GM12878 (cell line): ENCODE measurements around the gene PKP3. TPM values are rescaled to one million over a fixed set of nuclear protein-coding genes. Genes with fewer than 3 reads are reported as not detected.

Source experiments
- ATAC-seq: fragments of 200-7000 bp; cut with Tn5 transposase; 3 replicates; pipeline ENCODE4 v1.9.1; 2020; ENCODE audit warnings: mild to moderate bottlenecking, moderate library complexity
- BruUV-seq: library from RNA; stranded (reverse); fragments of 400-500 nt; replicated peaks from 2 replicates; lab custom pipeline; 2021; lab: Mats Ljungman, UMichigan
- CTCF ChIA-PET: fragments of 300-600 bp; sonication (Branson Sonifier 250); formaldehyde crosslinking; extraction: SDS; loops from one replicate; lab custom pipeline; 2021; ENCODE audit warnings: inconsistent platforms; lab: Yijun Ruan, JAX
- POLR2A ChIA-PET: fragments of 350-600 bp; formaldehyde crosslinking; extraction: SDS; loops from one replicate; lab custom pipeline; 2021; ENCODE audit warnings: inconsistent platforms; lab: Charles Lee
- RAD21 ChIA-PET: fragments of 300-600 bp; sonication (Branson Sonifier 250); formaldehyde crosslinking; loops from one replicate; lab custom pipeline; 2023; ENCODE audit warnings: antibody characterized with exemption; ENCODE audit not compliant: unreplicated experiment; lab: Charles Lee
- SMC1A ChIA-PET: fragments of 300-600 bp; sonication (Branson Sonifier 250); formaldehyde crosslinking; loops from one replicate; lab custom pipeline; 2023; ENCODE audit not compliant: unreplicated experiment, uncharacterized antibody; lab: Charles Lee
- DNase-seq: peaks from one replicate; pipeline ENCODE4 v3.0.0-alpha.2; 2011; ENCODE audit warnings: low read depth, low spot score
- FAIRE-seq: peaks from 3 replicates; lab custom pipeline; 2011; peaks lifted over from hg19 to GRCh38; lab: Jason Lieb, UNC
- H2AFZ ChIP-seq: 2 replicates; pipeline ENCODE4 v1.6.0; 2011; ENCODE audit warnings: low read depth, low read length, control low read depth; ENCODE audit not compliant: control insufficient read depth
- H3K27ac ChIP-seq: 2 replicates; pipeline ENCODE4 v1.5.1; 2011; ENCODE audit warnings: control low read depth; ENCODE audit not compliant: control insufficient read depth, insufficient read depth
- H3K27me3 ChIP-seq, 2 experiments: replicated peaks in 1 of 2; 2 replicates each; pipeline versions ENCODE4 v1.6.0 to v1.6.1; 2011; ENCODE audit warnings: low read length in 1 of 2; ENCODE audit not compliant: control insufficient read depth in 2 of 2, insufficient read depth in 2 of 2
- H3K36me3 ChIP-seq, 2 experiments: 2 replicates each; pipeline ENCODE4 v1.5.1; 2011; ENCODE audit warnings: low read length in 1 of 2; ENCODE audit not compliant: control insufficient read depth in 2 of 2, insufficient read depth in 2 of 2
- H3K4me1 ChIP-seq: 2 replicates; pipeline ENCODE4 v1.6.1; 2011; ENCODE audit warnings: mild to moderate bottlenecking, low read length, moderate library complexity, mixed read lengths; ENCODE audit not compliant: control insufficient read depth, insufficient read depth
- H3K4me2 ChIP-seq: 2 replicates; pipeline ENCODE4 v1.6.0; 2011; ENCODE audit warnings: control low read depth; ENCODE audit not compliant: control insufficient read depth, insufficient read depth
- H3K4me3 ChIP-seq: fragments of 200-600 bp; sonication (generic); 2 replicates; pipeline ENCODE4 v1.5.1; 2016
- H3K79me2 ChIP-seq: 2 replicates; pipeline ENCODE4 v1.6.0; 2011; ENCODE audit warnings: low read length; ENCODE audit not compliant: control insufficient read depth, insufficient read depth
- H3K9ac ChIP-seq: 2 replicates; pipeline ENCODE4 v1.8.0; 2011; ENCODE audit warnings: low read length, control low read depth, mixed read lengths; ENCODE audit not compliant: control insufficient read depth, insufficient read depth
- H3K9me3 ChIP-seq: replicated peaks from 3 replicates; pipeline ENCODE4 v1.5.1; 2011; ENCODE audit warnings: mild to moderate bottlenecking, low read length; ENCODE audit not compliant: control insufficient read depth, insufficient read depth
- H4K20me1 ChIP-seq: 2 replicates; pipeline ENCODE4 v1.6.0; 2011; ENCODE audit not compliant: control insufficient read depth, insufficient read depth
- CTCF ChIP-seq, 3 experiments: IDR thresholded peaks in 2 of 3; conservative IDR thresholded peaks in 1 of 3; 2 replicates each; pipeline ENCODE4 v1.5.1; 2011; ENCODE audit warnings: low read depth in 3 of 3, low read length in 3 of 3, mild to moderate bottlenecking in 3 of 3, control low read depth in 2 of 3, moderate library complexity in 2 of 3, inconsistent platforms in 1 of 3, mixed read lengths in 1 of 3; ENCODE audit not compliant: control insufficient read depth in 2 of 3, insufficient read depth in 1 of 3; ENCODE audit errors: extremely low read depth in 1 of 3
- MYC ChIP-seq: IDR thresholded peaks from 2 replicates; pipeline ENCODE4 v1.6.1; 2011; ENCODE audit warnings: mild to moderate bottlenecking, low read length, moderate library complexity, inconsistent platforms; ENCODE audit not compliant: insufficient read depth, insufficient replicate concordance, insufficient read length, severe bottlenecking
- RAD21 ChIP-seq: IDR thresholded peaks from 2 replicates; pipeline ENCODE4 v1.6.1; 2011; ENCODE audit warnings: mild to moderate bottlenecking, low read depth, low read length, moderate library complexity; ENCODE audit not compliant: insufficient read depth
- WGBS: methylation state at CpG from one replicate; pipeline ENCODE4 v1.1.6; 2016; ENCODE audit warnings: low lambda C conversion rate; ENCODE audit not compliant: insufficient replicate concordance, insufficient coverage; ENCODE audit errors: missing lambda C conversion rate; 5-methylcytosine and 5-hydroxymethylcytosine counted together
- in situ Hi-C: fragments of 300-500 bp; cut with MboI; formaldehyde crosslinking; loops from 9 replicates; pipeline ENCODE4 v1.14.3; 2018; ENCODE audit warnings: mixed read lengths
- intact Hi-C: fragments of 100-400 bp; cut with micrococcal nuclease; formaldehyde crosslinking; loops from one replicate; pipeline ENCODE4 v1.14.2; 2022; ENCODE audit not compliant: unreplicated experiment
- polyA plus RNA-seq, 11 experiments: library from polyadenylated mRNA; depleted of rRNA in 4 of 11; unstranded in 6 of 11; stranded (reverse) in 5 of 11; fragments of >200 nt; fragmentation: Nextera tagmentation in 4 of 11; fragmentation: Illumina TruSeq in 1 of 11; extraction: Ambion mirVana in 4 of 11; extraction: Trizol in 1 of 11; gene quantifications; 1 replicate in 1 of 11; 2 replicates in 10 of 11; pipeline versions ENCODE4 v1.2.1 to v1.2.3, GENCODE V29; 2011 to 2016; ENCODE audit warnings: inconsistent platforms in 2 of 11, missing spikeins in 2 of 11, low read depth in 1 of 11
- total RNA-seq, 4 experiments: library from RNA; depleted of rRNA in 3 of 4; stranded (reverse); fragments of >200 nt in 3 of 4; fragmentation: Illumina TruSeq in 1 of 4; extraction: Trizol in 1 of 4; gene quantifications; 2 replicates each; pipeline versions ENCODE4 v1.2.1 to v1.2.3, GENCODE V29; 2013 to 2021

Gene PKP3
- total and polyA plus RNA-seq, 10 of the 15 experiments (the other 5 are each of a cell fraction or from before 2014, with no cell fraction given): 0.45 to 0.90 TPM; not detected in 8

- peak; percentile 19 to 39 (median 26); a peak in 3 of 6 replicates for TF ChIP-seq CTCF (IDR thresholded peaks at IDR 0.05 in 2 of 3, conservative IDR thresholded peaks at IDR 0.05 in 1 of 3; ENCODE audit: control insufficient read depth in 2 of 3, extremely low read depth in 1 of 3, insufficient read depth in 1 of 3, low read depth in 3 of 3, low read length in 3 of 3)
- peak; percentile 38 for TF ChIP-seq RAD21
Measured at GRCh38 chr11:440065-441042, 46.3 kb downstream of the PKP3 start (continued).

DNA sequence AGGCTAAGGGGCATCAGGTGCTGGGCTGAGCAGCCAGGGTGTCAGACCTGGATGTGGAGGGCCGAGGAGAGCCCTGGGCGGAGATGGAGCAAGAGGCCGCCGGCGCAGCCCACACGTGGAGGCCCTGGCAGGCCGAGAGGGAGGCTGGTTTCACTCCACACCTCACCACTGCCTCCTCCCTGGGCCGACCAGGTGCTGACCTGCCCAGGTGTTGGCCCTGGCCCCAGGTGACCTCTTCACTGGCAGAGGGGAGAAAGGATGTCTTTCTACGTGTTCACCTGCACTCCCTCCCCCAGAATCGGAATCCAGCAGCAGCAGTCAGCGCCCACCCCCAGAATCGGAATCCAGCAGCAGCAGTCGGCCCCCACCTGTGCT, 47.0 kb downstream of the PKP3 start:
- 73% methylated on average over 13 of the region's 13 CpGs for WGBS
- Histone ChIP-seq H3K4me2 (peak overlapping the region; percentile 86), H2AFZ (no peak overlapping the region), H3K27ac (no peak overlapping the region; the same call in 1 of the 2 replicates), H3K4me3 (peak overlapping the region; percentile 78), H4K20me1 (no peaks in the 10 kb centered on the region), H3K9me3 (no peaks in the 10 kb centered on the region), H3K9ac (peak overlapping the region; percentile 70), H3K27me3 (no peaks in the 10 kb centered on the region), H3K79me2 (peaks cover 10% of the 10 kb centered on the region), H3K4me1 (peaks cover 12% of the 10 kb centered on the region), H3K36me3 (no peaks in the 10 kb centered on the region; a peak in 1 of 4 replicates)
- RAD21 ChIA-PET: interaction anchor here (0.9 to 1.1 kb wide), 2 partner anchors 9 to 34 kb away, joined by 3 read pairs; partner anchors contain the start of gene PTDSS2
- SMC1A ChIA-PET: interaction anchor here (0.9 kb wide), 1 partner anchor 34 kb away, joined by 3 read pairs; no protein-coding TSS in a partner anchor
- intact Hi-C loops: loop anchor here (10.0 kb wide), 2 partner anchors 136 to 236 kb away; partner anchors contain the start of genes BET1L, IFITM2 and RIC8A
- FAIRE-seq: no peak
- ATAC-seq: no peak
- in situ Hi-C loops: no loop called here
- CTCF ChIA-PET: interaction anchor here (1.3 to 4.9 kb wide), 2 partner anchors 8 to 76 kb away, joined by 4 to 34 read pairs; partner anchors contain the start of gene PTDSS2
- TF ChIP-seq MYC: no peak
- DNase-seq: no peak
- BruUV-seq: no TSS peak
- POLR2A ChIA-PET: interaction anchor here (0.8 to 1.5 kb wide), 2 partner anchors 16 to 232 kb away, joined by 3 read pairs; no protein-coding TSS in a partner anchor
